Omental fat pad (tissue), 4 donors: ENCODE data around the gene KCNIP1. TPM values are rescaled to one million over a fixed set of nuclear protein-coding genes. Genes with fewer than 3 reads are reported as not detected.
A peak's percentile ranks its signal among the peaks of the same experiment; 100 is the strongest.
"Not testable (repeated sequence)": the region's sequence is repeated elsewhere in the genome, so short reads cannot be mapped to it uniquely, and the experiment has no call there.

Experiments
- ATAC-seq: fragments of 150-250 bp; one replicate; pipeline ENCODE4 v1.9.1; 2016; ENCODE audit warnings: mild to moderate bottlenecking, moderate library complexity; ENCODE audit not compliant: low FRiP score
- DNase-seq: peaks from one replicate; pipeline ENCODE4 v3.0.0-alpha.2; 2019; ENCODE audit warnings: low spot score
- total RNA-seq, 4 donors: library from RNA; depleted of rRNA; stranded (reverse); fragments of >200 nt; gene quantifications; one replicate each; pipeline ENCODE4 v1.1.0, GENCODE V29; 2016
- TF ChIP-seq, protein P1 (sequence below), 3 donors: fragments of 450-650 bp; IDR thresholded peaks; one replicate each; pipeline ENCODE4 v1.5.1; 2016 to 2017; ENCODE audit warnings: antibody characterized with exemption in 3 of 3, mild to moderate bottlenecking in 3 of 3, moderate library complexity in 2 of 3

The KCNIP1 gene
- total RNA-seq, 4 donors from 2014 or later, result 0.25 TPM; not detected in 3

DNA sequence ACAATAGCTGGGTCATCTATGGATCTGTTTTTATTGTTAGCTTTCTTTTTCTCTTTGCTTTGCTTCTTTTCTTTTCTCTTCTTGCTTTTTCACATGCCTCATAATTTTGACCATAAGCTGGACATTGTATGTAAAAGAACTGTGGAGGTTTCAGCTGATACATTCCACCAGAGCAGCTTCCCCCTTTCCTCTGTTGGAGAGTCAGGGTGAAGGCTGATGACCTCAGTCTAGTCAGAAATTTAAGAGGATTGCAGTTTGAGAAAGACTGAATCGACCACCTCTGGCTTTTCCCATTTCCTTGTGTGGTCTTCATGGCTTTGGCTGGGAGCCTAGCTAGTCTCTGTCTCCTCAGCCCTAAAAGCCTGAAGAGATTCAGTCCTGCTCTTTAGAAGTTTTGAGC lies 42.0 kb downstream of the KCNIP1 start:
- TF ChIP-seq, protein P1, sequence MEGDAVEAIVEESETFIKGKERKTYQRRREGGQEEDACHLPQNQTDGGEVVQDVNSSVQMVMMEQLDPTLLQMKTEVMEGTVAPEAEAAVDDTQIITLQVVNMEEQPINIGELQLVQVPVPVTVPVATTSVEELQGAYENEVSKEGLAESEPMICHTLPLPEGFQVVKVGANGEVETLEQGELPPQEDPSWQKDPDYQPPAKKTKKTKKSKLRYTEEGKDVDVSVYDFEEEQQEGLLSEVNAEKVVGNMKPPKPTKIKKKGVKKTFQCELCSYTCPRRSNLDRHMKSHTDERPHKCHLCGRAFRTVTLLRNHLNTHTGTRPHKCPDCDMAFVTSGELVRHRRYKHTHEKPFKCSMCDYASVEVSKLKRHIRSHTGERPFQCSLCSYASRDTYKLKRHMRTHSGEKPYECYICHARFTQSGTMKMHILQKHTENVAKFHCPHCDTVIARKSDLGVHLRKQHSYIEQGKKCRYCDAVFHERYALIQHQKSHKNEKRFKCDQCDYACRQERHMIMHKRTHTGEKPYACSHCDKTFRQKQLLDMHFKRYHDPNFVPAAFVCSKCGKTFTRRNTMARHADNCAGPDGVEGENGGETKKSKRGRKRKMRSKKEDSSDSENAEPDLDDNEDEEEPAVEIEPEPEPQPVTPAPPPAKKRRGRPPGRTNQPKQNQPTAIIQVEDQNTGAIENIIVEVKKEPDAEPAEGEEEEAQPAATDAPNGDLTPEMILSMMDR (IDR thresholded peaks at IDR 0.05), result no peak
- no peak for ATAC-seq

DNA sequence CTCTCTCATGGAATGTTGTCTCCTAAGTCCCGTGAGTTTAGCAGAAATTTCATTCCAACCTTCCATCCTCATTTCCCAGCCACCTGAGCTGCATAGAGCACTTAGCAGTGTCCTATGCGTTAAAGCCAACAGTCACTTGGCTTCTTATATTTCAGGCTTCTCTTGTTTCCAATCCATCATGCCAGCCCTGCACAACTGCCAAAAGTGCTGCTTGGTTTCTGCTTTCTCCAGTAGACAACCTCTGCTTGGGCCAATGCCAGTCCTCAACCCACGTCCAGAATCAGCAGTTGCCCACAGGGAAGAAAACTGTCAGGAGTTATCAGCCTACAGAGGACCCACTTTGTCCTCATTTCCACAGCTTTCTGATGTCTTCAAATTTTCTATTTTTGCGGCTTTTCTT lies 42.5 kb downstream of the KCNIP1 start:
- DNase-seq (no peak), ATAC-seq (no peak)
- TF ChIP-seq, protein P1 (IDR thresholded peaks at IDR 0.05), result no peak

More for the DNA sequence above, 42.0 kb downstream of the KCNIP1 start:
- DNase-seq, result no peak

DNA sequence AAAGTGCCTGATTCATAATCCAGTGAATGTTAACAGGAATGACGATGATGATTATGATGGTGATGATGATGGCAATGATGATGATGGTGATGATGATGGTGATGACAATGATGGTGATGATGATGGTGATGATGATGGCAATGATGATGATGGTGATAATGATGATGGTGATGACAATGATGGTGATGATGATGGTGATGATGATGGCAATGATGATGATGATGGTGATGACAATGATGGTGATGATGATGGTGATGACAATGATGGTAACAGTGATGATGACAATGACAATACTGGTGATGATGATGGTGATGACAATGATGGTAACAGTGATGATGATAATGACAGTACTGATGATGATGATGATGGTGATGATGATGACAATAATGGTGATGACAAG lies 46.6 kb downstream of the KCNIP1 start:
- ATAC-seq, DNase-seq: not testable (repeated sequence)

DNA sequence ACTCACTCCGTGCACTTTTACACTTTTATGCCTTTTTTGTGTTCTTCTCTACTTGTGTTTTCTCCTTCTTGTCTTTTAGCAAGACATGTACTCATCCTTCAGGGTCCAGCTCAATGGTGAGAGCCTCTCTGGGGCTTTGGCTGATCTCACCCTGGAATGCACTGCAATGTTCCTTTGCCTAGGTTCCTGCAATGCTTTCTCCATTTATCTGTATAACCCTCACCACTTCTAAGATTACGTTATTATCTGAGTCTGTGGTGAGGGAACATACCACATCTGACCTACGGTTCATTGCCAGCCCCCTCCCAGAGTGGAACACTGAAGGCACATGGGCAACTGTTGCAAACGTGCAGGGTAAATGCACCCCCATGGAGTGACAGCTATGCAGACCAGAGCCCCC lies 47.3 kb downstream of the KCNIP1 start:
- ATAC-seq (no peak), DNase-seq (no peak)
- TF ChIP-seq, protein P1 (IDR thresholded peaks at IDR 0.05), result no peak

DNA sequence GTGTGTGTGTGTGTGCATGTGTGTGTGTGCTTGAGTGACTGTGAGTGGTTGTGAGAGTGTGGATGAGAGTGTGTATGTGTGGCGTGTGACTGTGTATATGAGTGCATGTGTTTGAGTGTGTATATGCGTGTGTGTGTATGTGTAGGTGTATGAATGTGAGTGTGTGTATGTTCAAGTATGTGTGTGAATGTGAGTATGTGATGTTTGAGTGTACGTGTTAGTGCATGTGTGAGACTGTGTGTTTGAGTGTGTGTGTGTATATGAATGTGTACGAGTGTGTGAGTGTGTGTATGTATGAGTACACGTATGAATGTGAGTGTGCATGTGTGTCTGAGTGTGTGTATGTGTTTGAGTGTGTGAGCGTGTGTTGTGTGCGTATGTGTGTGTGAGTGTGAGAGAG lies 47.8 kb downstream of the KCNIP1 start:
- DNase-seq (no peak), ATAC-seq (no peak)
- TF ChIP-seq, protein P1 (IDR thresholded peaks at IDR 0.05), result no peak

DNA sequence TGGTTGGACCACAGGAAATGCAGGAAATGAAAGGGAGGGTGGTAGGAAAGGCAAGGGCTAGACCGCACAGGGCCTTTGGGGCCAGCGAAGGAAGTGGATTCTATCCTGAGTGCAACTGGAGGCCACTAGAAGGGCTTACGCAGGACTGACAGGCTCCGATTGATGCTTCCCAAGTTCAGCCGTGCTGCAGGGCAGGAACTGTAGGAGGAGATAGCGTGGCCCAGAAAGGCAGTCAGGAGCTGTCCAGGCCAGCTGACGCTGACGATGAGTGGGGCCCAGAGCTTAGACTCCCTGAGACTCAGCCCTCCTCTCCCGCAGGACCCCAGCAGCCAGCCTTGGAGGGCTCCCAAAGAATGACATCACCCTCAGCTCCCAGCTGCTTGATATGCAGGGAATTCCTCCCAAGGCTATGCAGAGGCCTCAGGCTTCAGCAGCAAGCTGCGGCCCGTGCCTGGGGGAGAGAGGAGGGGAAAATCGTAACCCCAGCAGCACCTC lies 48.8 kb downstream of the KCNIP1 start:
- TF ChIP-seq, protein P1 (IDR thresholded peaks at IDR 0.05), result no peak
- no peak for DNase-seq
- peak; percentile 81 for ATAC-seq

DNA sequence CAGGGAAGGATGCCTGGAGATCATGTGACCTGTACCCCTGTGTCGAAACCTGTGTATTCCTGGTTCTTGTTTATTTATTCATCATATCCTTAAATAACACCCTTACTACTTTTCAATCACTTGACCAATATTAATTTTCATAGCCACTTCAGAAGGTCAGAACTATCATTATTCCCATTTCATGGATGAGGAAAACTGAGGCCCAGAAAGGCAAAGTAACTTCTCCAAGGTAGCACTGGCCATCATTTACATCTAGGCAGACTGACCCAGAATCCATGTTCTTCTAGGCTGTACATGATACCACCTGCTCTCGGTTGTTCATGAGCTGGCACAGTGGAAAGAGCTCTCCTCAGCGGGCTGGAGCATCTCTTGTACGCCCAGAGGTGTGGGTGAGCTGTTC lies 49.4 kb downstream of the KCNIP1 start:
- ATAC-seq (no peak), DNase-seq (no peak)
- TF ChIP-seq, protein P1 (IDR thresholded peaks at IDR 0.05), result no peak
